ENCODE measurements around the gene STAP2.
"Not testable (repeated sequence)": the region's sequence is repeated elsewhere in the genome, so short reads cannot be mapped to it uniquely, and the experiment has no call there.

STAP2 gene

GRCh38 chr19:4297901-4298809, 40.5 kb downstream of the STAP2 start:
- no peak for DNase-seq

- DNase-seq: no peak
Measured at GRCh38 chr19:4295972-4296771, 42.5 kb downstream of the STAP2 start.

GRCh38 chr19:4294389-4294788, 44.2 kb downstream of the STAP2 start:
- DNase-seq: no peak

GRCh38 chr19:4292515-4292914, 46.1 kb downstream of the STAP2 start:
- no peak for DNase-seq

GRCh38 chr19:4291184-4291732, 47.4 kb downstream of the STAP2 start:
- no peak for DNase-seq

GRCh38 chr19:4288091-4288777, 50.4 kb downstream of the STAP2 start:
- no peak for DNase-seq

GRCh38 chr19:4286141-4286540, 52.5 kb downstream of the STAP2 start:
- DNase-seq: not testable (repeated sequence)

GRCh38 chr19:4284974-4285373, 53.7 kb downstream of the STAP2 start:
- no peak for DNase-seq

GRCh38 chr19:4284176-4284958, 54.3 kb downstream of the STAP2 start:
- DNase-seq: no peak

GRCh38 chr19:4279530-4280422, 58.9 kb downstream of the STAP2 start:
- DNase-seq: no peak

GRCh38 chr19:4279267-4279529, 59.4 kb downstream of the STAP2 start:
- DNase-seq: no peak

GRCh38 chr19:4278419-4279266, 60.0 kb downstream of the STAP2 start, which contains the start of gene SHD:
Gene SHD, plus strand, starts transcription at chr19:4279266. Its CDS starts 798 bp downstream, at chr19:4280064.
- DNase-seq: no peak

- DNase-seq: no peak
Measured at GRCh38 chr19:4278010-4278409, 60.6 kb downstream of the STAP2 start.

GRCh38 chr19:4277191-4277696, 61.4 kb downstream of the STAP2 start:
- DNase-seq: no peak

- DNase-seq: not testable (repeated sequence)
Measured at GRCh38 chr19:4274321-4274686, 64.3 kb downstream of the STAP2 start.
